Aorta (tissue), 5 donors: ENCODE results near the gene PRKAR1B. TPM values are rescaled to one million over a fixed set of nuclear protein-coding genes. Genes with fewer than 3 reads are reported as not detected.

Source experiments
- ATAC-seq: fragments of 200-7000 bp; cut with Tn5 transposase; one replicate; pipeline ENCODE4 v1.9.1; 2022; ENCODE audit warnings: moderate library complexity; ENCODE audit not compliant: low FRiP score
- DNase-seq, 2 donors: peaks; one replicate each; pipeline ENCODE4 v3.0.0-alpha.2; 2020
- H3K27ac ChIP-seq, 2 donors: one replicate each; pipeline ENCODE4 v1.5.1; 2013; ENCODE audit warnings: low read length in 2 of 2, mild to moderate bottlenecking in 2 of 2, moderate library complexity in 2 of 2, control low read depth in 1 of 2, inconsistent platforms in 1 of 2, low read depth in 1 of 2
- H3K27me3 ChIP-seq, 2 donors: one replicate each; pipeline ENCODE4 v1.6.1; 2013; ENCODE audit warnings: control low read depth in 1 of 2, low read length in 1 of 2, mild to moderate bottlenecking in 1 of 2, moderate library complexity in 1 of 2; ENCODE audit not compliant: insufficient read depth in 2 of 2, control insufficient read depth in 1 of 2
- H3K36me3 ChIP-seq, 2 donors: one replicate each; pipeline ENCODE4 v1.6.1; 2013; ENCODE audit warnings: control low read depth in 1 of 2, low read length in 1 of 2, mild to moderate bottlenecking in 1 of 2; ENCODE audit not compliant: insufficient read depth in 2 of 2, control insufficient read depth in 1 of 2
- H3K4me1 ChIP-seq, 2 donors: one replicate each; pipeline ENCODE4 v1.6.1; 2013; ENCODE audit warnings: low read length in 2 of 2, control low read depth in 1 of 2, mild to moderate bottlenecking in 1 of 2, moderate library complexity in 1 of 2; ENCODE audit not compliant: insufficient read depth in 2 of 2, control insufficient read depth in 1 of 2
- H3K4me3 ChIP-seq, 2 donors: one replicate each; pipeline ENCODE4 v1.5.1; 2013; ENCODE audit warnings: low read length in 2 of 2, control low read depth in 1 of 2, mild to moderate bottlenecking in 1 of 2
- H3K9me3 ChIP-seq: one replicate; pipeline ENCODE4 v1.6.1; 2013; ENCODE audit warnings: mild to moderate bottlenecking, low read length; ENCODE audit not compliant: control insufficient read depth
- WGBS, 2 donors: extraction: QIAGEN DNeasy Blood & Tissue Kit; methylation state at CpG; one replicate each; pipeline ENCODE4 v1.1.7; 2013; 5-methylcytosine and 5-hydroxymethylcytosine counted together
- intact Hi-C, 2 donors: fragments of 100-400 bp; cut with DNase I; formaldehyde crosslinking; loops; one replicate each; pipeline versions ENCODE4 v1.14.2 to v1.15.0; 2022
- polyA plus RNA-seq, 2 donors: library from polyadenylated mRNA; stranded (reverse); fragments of 200-250 nt; gene quantifications; one replicate each; pipeline ENCODE4 v1.2.3, GENCODE V29; 2013
- total RNA-seq, 2 donors: library from RNA; stranded (reverse); fragmentation: NEBNext Ultra II Directional; extraction: Animal tissue kit (Norgen Biotek cat#: 25700); gene quantifications; one replicate each; pipeline ENCODE4 v1.2.1, GENCODE V29; 2021
- donor health status: healthy with polysubstance abuse.
- donor health status: Bipolar disorder and iron deficiency.
- donor health status: DM: no; HTN: no; CAD: no.
- donor health status: DM: no; HTN: no; CAD: no.
- donor health status: DM: yes; HTN: yes; CAD: no.

Gene PRKAR1B
- total and polyA plus RNA-seq, 4 donors, result 6.6 to 16.2 (median 14.1) TPM

GRCh38 chr7:699476-700170 is 27.5 kb downstream of the PRKAR1B start:
- intact Hi-C loops, result no loop called here
- H3K27ac ChIP-seq, result no peak overlapping the region
- H3K4me1 ChIP-seq, result no peaks in the 10 kb centered on the region
- H3K36me3 ChIP-seq, result no peaks in the 10 kb centered on the region
- H3K27me3 ChIP-seq, result no peaks in the 10 kb centered on the region
- WGBS, 2 donors, result 86 to 88% methylated on average over 17 of the region's 17 CpGs
- ATAC-seq (no peak), DNase-seq (peak in 1 of 2 donors; percentile 27)
- H3K4me3 ChIP-seq, result no peak overlapping the region
- H3K9me3 ChIP-seq, result no peaks in the 10 kb centered on the region

DNA sequence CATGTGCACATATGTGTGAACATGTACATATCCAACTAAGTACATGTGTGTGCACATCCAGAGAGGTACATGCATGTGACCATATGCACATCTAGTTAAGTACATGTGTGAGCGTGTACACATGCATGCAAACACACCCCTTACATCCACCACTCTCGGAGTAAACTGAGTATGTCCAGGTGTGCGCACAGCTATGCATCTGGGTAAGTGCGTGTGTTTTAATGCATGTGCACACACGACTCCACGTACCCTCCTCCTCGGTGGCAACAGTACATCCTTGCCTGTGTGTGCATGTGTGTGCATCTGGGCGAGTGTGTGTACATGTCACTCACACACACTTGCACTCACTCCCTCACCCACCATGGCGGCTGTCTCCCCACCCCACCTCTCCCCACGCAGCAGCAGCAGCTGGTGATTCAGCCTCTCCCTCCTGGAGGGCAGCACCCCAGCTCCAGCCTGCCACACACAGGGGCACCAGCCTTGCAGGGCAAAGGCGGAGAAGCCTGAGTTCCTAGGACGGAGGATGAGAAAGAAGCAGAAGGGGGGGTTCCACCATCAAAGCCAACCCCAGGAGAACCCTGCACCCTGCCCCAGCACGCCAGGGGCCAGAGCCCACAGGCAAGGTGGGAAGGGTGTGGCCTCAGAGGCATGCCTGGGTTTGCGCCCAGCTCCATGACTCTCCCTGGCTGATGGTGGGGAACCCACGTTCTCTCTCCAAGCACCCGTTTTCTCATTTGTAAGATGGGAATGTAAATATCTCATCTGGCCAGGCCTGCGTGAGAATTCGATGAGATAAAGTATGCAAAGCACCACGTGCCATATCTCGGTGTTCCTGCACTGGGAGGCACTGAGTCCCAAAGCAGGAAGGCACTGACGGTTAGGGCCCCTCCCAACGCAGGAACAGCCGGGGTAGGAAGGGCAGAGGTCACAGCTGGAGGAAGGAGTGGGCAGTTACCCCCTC is 28.3 kb downstream of the PRKAR1B start:
- no peaks in the 10 kb centered on the region for H3K4me1 ChIP-seq
- H3K27me3 ChIP-seq, result no peaks in the 10 kb centered on the region
- DNase-seq (peak in 1 of 2 donors; percentile 51), ATAC-seq (peak; percentile 36)
- intact Hi-C loops, result no loop called here
- H3K36me3 ChIP-seq, result no peaks in the 10 kb centered on the region
- 85 to 91% methylated on average over 23 of the region's 23 CpGs for WGBS, 2 donors
- no peak overlapping the region for H3K4me3 ChIP-seq
- H3K9me3 ChIP-seq, result no peaks in the 10 kb centered on the region
- H3K27ac ChIP-seq, result no peak overlapping the region

DNA sequence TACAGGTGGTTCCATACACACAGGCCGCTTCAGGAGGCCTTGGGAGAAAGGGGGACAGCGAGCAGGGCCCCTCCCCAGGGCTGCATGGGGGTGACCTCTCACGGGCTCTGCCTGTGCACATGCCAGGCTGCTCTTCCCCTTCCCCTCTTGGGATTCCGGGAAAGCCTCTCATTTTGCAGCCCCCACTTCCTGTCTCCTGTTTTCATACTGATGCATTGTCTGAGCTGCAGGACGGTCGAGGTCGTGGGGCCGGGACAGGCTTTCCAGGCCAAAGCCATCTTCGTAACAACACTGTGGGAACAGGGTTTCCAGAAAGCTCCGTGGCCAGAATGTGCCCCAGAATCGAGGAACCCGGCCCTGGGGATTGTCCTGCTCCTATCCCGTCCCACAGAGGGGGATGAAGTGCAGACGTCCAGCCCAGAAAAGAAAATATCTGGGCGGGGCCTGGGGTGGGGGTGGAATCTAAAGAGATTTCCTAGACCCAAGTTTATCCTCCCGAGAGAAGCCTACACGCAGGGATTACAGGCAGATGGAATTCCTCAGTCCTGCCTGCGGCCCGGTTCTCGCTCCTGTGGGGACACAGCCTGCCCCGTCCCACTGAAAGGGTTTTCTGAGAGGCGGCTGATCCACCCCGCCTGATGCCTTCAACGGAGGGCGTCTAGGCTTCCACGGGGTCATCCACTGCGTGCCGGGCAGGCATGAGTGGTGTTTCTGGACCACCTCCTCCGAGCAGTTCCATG is 30.1 kb downstream of the PRKAR1B start:
- H3K27ac ChIP-seq, result no peak overlapping the region
- intact Hi-C loops, result no loop called here

DNA sequence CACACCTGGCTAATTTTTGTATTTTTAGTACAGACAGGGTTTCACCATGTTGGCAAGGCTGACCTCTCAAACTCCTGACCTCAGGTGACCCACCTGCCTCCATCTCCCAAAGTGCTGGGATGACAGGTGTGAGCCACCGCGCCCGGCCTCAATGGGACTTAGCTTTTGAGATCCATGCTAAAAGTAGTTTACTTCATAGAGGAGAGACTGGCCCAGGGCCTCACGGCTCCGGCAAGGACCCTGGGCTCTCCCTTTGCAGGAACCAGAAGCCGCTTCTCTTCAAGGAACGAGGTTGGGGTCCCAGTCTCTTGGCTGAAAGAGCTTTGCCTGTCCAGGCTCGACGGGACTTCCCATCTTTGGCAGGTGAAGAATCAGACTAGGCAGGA is 30.7 kb downstream of the PRKAR1B start:
- no peaks in the 10 kb centered on the region for H3K9me3 ChIP-seq
- DNase-seq, result peak in 1 of 2 donors; percentile 35
- H3K27me3 ChIP-seq, result no peaks in the 10 kb centered on the region
- 93 to 94% methylated on average over 9 of the region's 9 CpGs for WGBS, 2 donors
- no peak overlapping the region for H3K27ac ChIP-seq
- H3K4me1 ChIP-seq, result no peaks in the 10 kb centered on the region
- no peaks in the 10 kb centered on the region for H3K36me3 ChIP-seq
- no peak overlapping the region for H3K4me3 ChIP-seq
- intact Hi-C loops, result no loop called here
- no peak for ATAC-seq

More for the DNA sequence above, 30.1 kb downstream of the PRKAR1B start:
- H3K4me1 ChIP-seq, result no peaks in the 10 kb centered on the region
- no peaks in the 10 kb centered on the region for H3K9me3 ChIP-seq
- H3K27me3 ChIP-seq, result no peaks in the 10 kb centered on the region
- no peak overlapping the region for H3K4me3 ChIP-seq
- peak in 1 of 2 donors; percentile 45 for DNase-seq
- 73 to 80% methylated on average over 29 of the region's 29 CpGs for WGBS, 2 donors
- H3K36me3 ChIP-seq, result no peaks in the 10 kb centered on the region
- ATAC-seq, result no peak

- 95 to 97% methylated on average over 22 of the region's 22 CpGs for WGBS, 2 donors
- H3K36me3 ChIP-seq, result no peaks in the 10 kb centered on the region
- no peak overlapping the region for H3K27ac ChIP-seq
- peak; percentile 9 to 67 for DNase-seq
- no peak overlapping the region for H3K4me3 ChIP-seq
- no peaks in the 10 kb centered on the region for H3K9me3 ChIP-seq
- H3K27me3 ChIP-seq, result no peaks in the 10 kb centered on the region
- ATAC-seq, result no peak
- intact Hi-C loops, result no loop called here
- H3K4me1 ChIP-seq, result no peaks in the 10 kb centered on the region
Observed at GRCh38 chr7:693280-693679, 33.8 kb downstream of the PRKAR1B start.

DNA sequence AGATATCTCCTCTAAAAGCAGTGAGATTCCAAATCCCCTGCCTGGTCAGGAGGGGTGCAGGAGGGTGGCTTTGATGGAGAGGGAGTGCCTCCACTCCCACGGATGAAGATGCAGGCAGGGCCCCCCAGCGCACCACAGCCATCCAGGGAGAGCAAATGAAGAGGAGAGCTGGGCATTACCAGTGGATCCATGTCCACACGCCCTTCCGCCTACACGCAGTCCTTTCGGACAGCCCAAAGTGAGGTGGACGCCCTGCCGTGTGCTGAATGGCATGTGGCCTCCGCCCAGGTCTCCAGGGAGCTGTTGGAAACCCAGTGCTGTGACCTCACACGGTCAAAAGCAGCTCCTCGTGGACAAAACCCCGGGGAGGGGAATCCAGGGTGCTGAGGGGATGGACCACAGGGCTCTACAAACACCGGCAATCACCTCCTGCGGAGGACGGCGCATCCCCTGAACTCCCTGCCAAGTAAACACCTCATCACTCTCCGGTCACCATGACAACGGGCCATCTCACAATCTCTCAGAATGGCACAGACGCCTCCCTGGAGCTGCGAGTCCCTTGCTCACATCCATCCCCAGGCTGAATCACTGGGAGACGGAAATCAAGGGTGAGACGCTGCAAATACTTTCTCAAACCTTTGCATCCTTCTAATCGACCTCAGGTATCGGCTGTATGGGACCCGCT is 35.6 kb downstream of the PRKAR1B start:
- Histone ChIP-seq H3K27ac (no peak overlapping the region), H3K4me3 (no peak overlapping the region), H3K36me3 (no peaks in the 10 kb centered on the region), H3K27me3 (no peaks in the 10 kb centered on the region), H3K4me1 (no peaks in the 10 kb centered on the region), H3K9me3 (no peaks in the 10 kb centered on the region)
- DNase-seq (peak in 1 of 2 donors; percentile 49), ATAC-seq (no peak)
- WGBS, 2 donors, result 95 to 96% methylated on average over 25 of the region's 25 CpGs
- intact Hi-C loops, result no loop called here

DNA sequence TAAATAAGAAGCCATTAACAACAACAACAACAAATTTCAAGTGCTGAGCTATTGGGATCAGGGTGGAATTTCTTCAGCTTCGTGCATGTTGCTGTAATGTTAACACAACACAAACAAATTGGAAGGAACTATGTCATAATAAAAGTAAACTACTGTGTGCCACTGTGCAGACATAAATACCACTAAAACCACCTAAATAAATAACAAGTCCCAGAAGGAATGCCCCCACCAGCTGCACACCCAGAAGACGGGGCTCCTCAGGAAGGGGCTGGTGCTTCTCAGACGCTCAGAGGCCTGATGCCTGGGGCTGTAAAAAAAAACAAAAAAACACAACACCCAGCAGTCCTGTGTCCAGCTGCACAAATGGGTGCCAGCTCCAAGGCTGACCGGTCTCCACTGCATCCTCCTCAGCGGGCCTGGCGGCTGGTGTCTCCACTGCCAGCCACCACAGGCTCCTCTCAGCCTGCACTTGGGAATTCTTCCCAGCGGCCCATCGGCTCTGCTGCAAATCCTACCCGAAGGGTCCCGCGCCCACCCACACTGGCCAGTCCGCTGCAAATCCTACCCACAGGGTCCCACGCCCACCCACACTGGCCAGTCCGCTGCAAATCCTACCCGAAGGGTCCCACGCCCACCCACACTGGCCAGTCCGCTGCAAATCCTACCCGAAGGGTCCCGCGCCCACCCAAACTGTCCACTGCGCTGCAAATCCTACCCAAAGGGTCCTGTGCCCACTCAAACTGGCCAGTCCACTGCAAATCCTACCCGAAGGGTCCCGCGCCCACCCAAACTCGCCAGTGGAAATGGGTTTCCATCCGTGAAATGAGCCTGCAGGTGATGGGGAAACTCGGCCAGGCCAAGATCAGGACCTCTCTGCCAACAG is 36.4 kb downstream of the PRKAR1B start:
- WGBS, 2 donors, result 95 to 97% methylated on average over 27 of the region's 27 CpGs
- peak in 1 of 2 donors; percentile 60 for DNase-seq
- no peaks in the 10 kb centered on the region for H3K9me3 ChIP-seq
- no peak overlapping the region for H3K4me3 ChIP-seq
- H3K36me3 ChIP-seq, result no peaks in the 10 kb centered on the region
- intact Hi-C loops, result no loop called here
- no peaks in the 10 kb centered on the region for H3K4me1 ChIP-seq
- no peak for ATAC-seq
- H3K27me3 ChIP-seq, result no peaks in the 10 kb centered on the region
- no peak overlapping the region for H3K27ac ChIP-seq
